Measurements from ENCODE around the gene UROD.

Gene UROD

GRCh38 chr1:45016767-45017166 is 4.7 kb downstream of the UROD start:
- CTCF ChIA-PET, result interaction anchor here (11.2 kb wide), 1 partner anchor 284 kb away, joined by 139 read pairs; no protein-coding TSS in a partner anchor
- no peak for TF ChIP-seq ZNF384 (IDR thresholded peaks at IDR 0.05)
- no peak for TF ChIP-seq CTBP1 (IDR thresholded peaks at IDR 0.05; ENCODE audit: borderline replicate concordance)
- POLR2A ChIA-PET, result interaction anchor here (1.0 kb wide), 1 partner anchor 282 kb away, joined by 3 read pairs; no protein-coding TSS in a partner anchor

GRCh38 chr1:45018599-45019230 is 6.7 kb downstream of the UROD start:
- no peak for TF ChIP-seq ELF4 (IDR thresholded peaks at IDR 0.05)
- TF ChIP-seq LEF1 (IDR thresholded peaks at IDR 0.05; ENCODE audit: borderline replicate concordance), result no peak
- no peak for TF ChIP-seq ZNF384 (IDR thresholded peaks at IDR 0.05)
- TF ChIP-seq BHLHE40 (IDR thresholded peaks at IDR 0.05; ENCODE audit: borderline replicate concordance), result no peak
- TF ChIP-seq FOXK2 (IDR thresholded peaks at IDR 0.05), result no peak
- TF ChIP-seq PKNOX1 (IDR thresholded peaks at IDR 0.05), result no peak
- no peak for TF ChIP-seq SUZ12 (IDR thresholded peaks at IDR 0.05)
- no peak for TF ChIP-seq NFRKB (IDR thresholded peaks at IDR 0.05)
- no peak for TF ChIP-seq CTBP1 (IDR thresholded peaks at IDR 0.05; ENCODE audit: borderline replicate concordance)
- no peak for TF ChIP-seq HDGF (IDR thresholded peaks at IDR 0.05; ENCODE audit: borderline replicate concordance)
- TF ChIP-seq ARNT (IDR thresholded peaks at IDR 0.05), result no peak
- no peak for TF ChIP-seq TARDBP (IDR thresholded peaks at IDR 0.05)
- TF ChIP-seq L3MBTL2 (conservative IDR thresholded peaks at IDR 0.05), result no peak
- TF ChIP-seq FOXM1 (IDR thresholded peaks at IDR 0.05; ENCODE audit: borderline replicate concordance), result no peak
- no peak for TF ChIP-seq FOXA1 (IDR thresholded peaks at IDR 0.05)
- TF ChIP-seq SP1 (IDR thresholded peaks at IDR 0.05), result no peak
- peak; percentile 62 for DNase-seq (ENCODE audit: extremely low spot score)
- ChIA-PET POLR2A (interaction anchor here (0.8 to 2.7 kb wide), 7 partner anchors 232 to 321 kb away, joined by 3 to 11 read pairs (median 3); partner anchors contain the start of genes MUTYH and TOE1), CTCF (interaction anchor here (0.5 to 11.2 kb wide), 8 partner anchors 11 to 282 kb away, joined by 3 to 139 read pairs (median 4); no protein-coding TSS in a partner anchor)

More at GRCh38 chr1:45016767-45017166, 4.7 kb downstream of the UROD start:
- DNase-seq (ENCODE audit: extremely low spot score), result no peak

- DNase-seq (ENCODE audit: extremely low spot score), result no peak
- ChIA-PET CTCF (no interaction called here), POLR2A (no interaction called here)
- no peak for TF ChIP-seq L3MBTL2 (conservative IDR thresholded peaks at IDR 0.05)
Measured at GRCh38 chr1:45023663-45024062, 11.6 kb downstream of the UROD start.

- TF ChIP-seq FOXK2 (IDR thresholded peaks at IDR 0.05) (no peak), BHLHE40 (IDR thresholded peaks at IDR 0.05; ENCODE audit: borderline replicate concordance) (no peak), ARNT (IDR thresholded peaks at IDR 0.05) (no peak), SUZ12 (IDR thresholded peaks at IDR 0.05) (no peak), CTBP1 (IDR thresholded peaks at IDR 0.05; ENCODE audit: borderline replicate concordance) (no peak), NFRKB (IDR thresholded peaks at IDR 0.05) (no peak), ELF4 (IDR thresholded peaks at IDR 0.05) (no peak), HDGF (IDR thresholded peaks at IDR 0.05; ENCODE audit: borderline replicate concordance) (no peak), PKNOX1 (IDR thresholded peaks at IDR 0.05) (no peak), LEF1 (IDR thresholded peaks at IDR 0.05; ENCODE audit: borderline replicate concordance) (no peak), FOXA1 (IDR thresholded peaks at IDR 0.05) (no peak), TARDBP (IDR thresholded peaks at IDR 0.05) (no peak), ZNF384 (IDR thresholded peaks at IDR 0.05) (no peak), L3MBTL2 (conservative IDR thresholded peaks at IDR 0.05) (no peak), FOXM1 (IDR thresholded peaks at IDR 0.05; ENCODE audit: borderline replicate concordance) (no peak)
- no peak for DNase-seq (ENCODE audit: extremely low spot score)
- ChIA-PET CTCF (no interaction called here), POLR2A (no interaction called here)
Measured at GRCh38 chr1:45026446-45026845, 14.4 kb downstream of the UROD start.

GRCh38 chr1:45032837-45033236 is 20.8 kb downstream of the UROD start:
- no peak for DNase-seq (ENCODE audit: extremely low spot score)
- ChIA-PET POLR2A (interaction anchor here (1.4 kb wide), 1 partner anchor 271 kb away, joined by 6 read pairs; no protein-coding TSS in a partner anchor), CTCF (no interaction called here)
- TF ChIP-seq ARNT (IDR thresholded peaks at IDR 0.05), result no peak
- no peak for TF ChIP-seq BHLHE40 (IDR thresholded peaks at IDR 0.05; ENCODE audit: borderline replicate concordance)
- no peak for TF ChIP-seq FOXM1 (IDR thresholded peaks at IDR 0.05; ENCODE audit: borderline replicate concordance)
- TF ChIP-seq TARDBP (IDR thresholded peaks at IDR 0.05), result no peak
- TF ChIP-seq LEF1 (IDR thresholded peaks at IDR 0.05; ENCODE audit: borderline replicate concordance), result no peak
- no peak for TF ChIP-seq PKNOX1 (IDR thresholded peaks at IDR 0.05)
- TF ChIP-seq SP1 (IDR thresholded peaks at IDR 0.05), result no peak
- TF ChIP-seq ZNF384 (IDR thresholded peaks at IDR 0.05), result no peak
- no peak for TF ChIP-seq HDGF (IDR thresholded peaks at IDR 0.05; ENCODE audit: borderline replicate concordance)
- no peak for TF ChIP-seq FOXA1 (IDR thresholded peaks at IDR 0.05)
- no peak for TF ChIP-seq FOXK2 (IDR thresholded peaks at IDR 0.05)

GRCh38 chr1:45033356-45033755 is 21.3 kb downstream of the UROD start:
- TF ChIP-seq CTBP1 (IDR thresholded peaks at IDR 0.05; ENCODE audit: borderline replicate concordance), result no peak
- no peak for TF ChIP-seq TARDBP (IDR thresholded peaks at IDR 0.05)
- no peak for TF ChIP-seq ELF4 (IDR thresholded peaks at IDR 0.05)
- no peak for TF ChIP-seq ARNT (IDR thresholded peaks at IDR 0.05)
- no peak for TF ChIP-seq FOXM1 (IDR thresholded peaks at IDR 0.05; ENCODE audit: borderline replicate concordance)
- TF ChIP-seq FOXA1 (IDR thresholded peaks at IDR 0.05), result no peak
- no peak for TF ChIP-seq L3MBTL2 (conservative IDR thresholded peaks at IDR 0.05)
- TF ChIP-seq BHLHE40 (IDR thresholded peaks at IDR 0.05; ENCODE audit: borderline replicate concordance), result no peak
- no peak for DNase-seq (ENCODE audit: extremely low spot score)
- ChIA-PET POLR2A (interaction anchor here (1.4 kb wide), 1 partner anchor 270 kb away, joined by 6 read pairs; no protein-coding TSS in a partner anchor), CTCF (interaction anchor here (1.2 kb wide), 1 partner anchor 15 kb away, joined by 4 read pairs; no protein-coding TSS in a partner anchor)
